SU-DHL-6 (cell line): ENCODE results near the gene NSMCE1.

Source experiments
- H2AFZ ChIP-seq: fragments of 200-600 bp; sonication (generic); 2 replicates; pipeline ENCODE4 v1.6.1; 2014; ENCODE audit warnings: low read depth, mild to moderate bottlenecking, moderate library complexity, mixed read lengths, antibody characterized with exemption, low read length; ENCODE audit not compliant: severe bottlenecking
- H3F3A ChIP-seq: fragments of 200-600 bp; shearing (Covaris generic); 2 replicates; pipeline ENCODE4 v1.6.0; 2016; ENCODE audit warnings: antibody characterized with exemption, mild to moderate bottlenecking; ENCODE audit not compliant: insufficient read depth
- H3K27ac ChIP-seq: fragments of 200-600 bp; sonication (generic); 2 replicates; pipeline ENCODE4 v1.5.1; 2016; ENCODE audit warnings: low read depth, mild to moderate bottlenecking, low read length, moderate library complexity, mixed read lengths
- H3K27me3 ChIP-seq: fragments of 200-600 bp; sonication (generic), shearing (Covaris generic); 2 replicates; pipeline ENCODE4 v1.6.0; 2014; ENCODE audit warnings: mild to moderate bottlenecking, low read length
- H3K36me3 ChIP-seq: fragments of 200-600 bp; sonication (generic); 2 replicates; pipeline ENCODE4 v1.6.1; 2014; ENCODE audit warnings: mild to moderate bottlenecking, low read length, mixed read lengths
- H3K4me2 ChIP-seq: fragments of 300-600, 200-600 bp; shearing (Covaris generic), sonication (generic); 2 replicates; pipeline ENCODE4 v1.6.0; 2014; ENCODE audit warnings: low read length, low read depth, mild to moderate bottlenecking; ENCODE audit not compliant: poor library complexity, severe bottlenecking
- H3K4me3 ChIP-seq: fragments of 200-600 bp; sonication (generic); 2 replicates; pipeline ENCODE4 v1.5.1; 2014; ENCODE audit warnings: antibody characterized with exemption, low read length, mild to moderate bottlenecking, mixed read lengths; ENCODE audit not compliant: insufficient read depth, poor library complexity, severe bottlenecking
- H3K79me2 ChIP-seq: fragments of 200-600 bp; sonication (generic); 2 replicates; pipeline ENCODE4 v1.6.1; 2014; ENCODE audit warnings: mild to moderate bottlenecking, low read length, moderate library complexity; ENCODE audit not compliant: insufficient read depth
- H3K9ac ChIP-seq: fragments of 200-600 bp; sonication (generic); 2 replicates; pipeline ENCODE4 v1.7.0; 2014; ENCODE audit warnings: mild to moderate bottlenecking, low read length
- H3K9me2 ChIP-seq: fragments of 200-600 bp; sonication (generic); replicated peaks from 2 replicates; pipeline ENCODE4 v1.6.1; 2014; ENCODE audit warnings: low read length; ENCODE audit not compliant: insufficient read depth
- H3K9me3 ChIP-seq: fragments of 200-600 bp; sonication (generic); 2 replicates; pipeline ENCODE4 v1.6.1; 2014; ENCODE audit warnings: low read length, mixed read lengths; ENCODE audit not compliant: insufficient read depth
- H4K20me1 ChIP-seq: fragments of 200-600 bp; sonication (generic); 2 replicates; pipeline ENCODE4 v1.6.1; 2014; ENCODE audit warnings: low read depth, mild to moderate bottlenecking, antibody characterized with exemption, low read length, moderate library complexity, mixed read lengths
- EZH2phosphoT487 ChIP-seq: fragments of 200-600 bp; sonication (generic), shearing (Covaris generic); conservative IDR thresholded peaks from 2 replicates; pipeline ENCODE4 v1.6.1; 2018; ENCODE audit warnings: mild to moderate bottlenecking, antibody characterized with exemption, low read length, moderate library complexity, mixed read lengths
- TF ChIP-seq, protein P1 (sequence below): fragments of 200-600 bp; sonication (generic); IDR thresholded peaks from one replicate; pipeline ENCODE4 v1.5.1; 2017; ENCODE audit warnings: antibody characterized with exemption, mild to moderate bottlenecking, low read length, moderate library complexity; ENCODE audit not compliant: insufficient read depth, poor library complexity, severe bottlenecking

Gene NSMCE1

GRCh38 chr16:27234171-27234570 is 34.4 kb downstream of the NSMCE1 start:
- TF ChIP-seq EZH2phosphoT487, result no peak
- TF ChIP-seq, protein P1, sequence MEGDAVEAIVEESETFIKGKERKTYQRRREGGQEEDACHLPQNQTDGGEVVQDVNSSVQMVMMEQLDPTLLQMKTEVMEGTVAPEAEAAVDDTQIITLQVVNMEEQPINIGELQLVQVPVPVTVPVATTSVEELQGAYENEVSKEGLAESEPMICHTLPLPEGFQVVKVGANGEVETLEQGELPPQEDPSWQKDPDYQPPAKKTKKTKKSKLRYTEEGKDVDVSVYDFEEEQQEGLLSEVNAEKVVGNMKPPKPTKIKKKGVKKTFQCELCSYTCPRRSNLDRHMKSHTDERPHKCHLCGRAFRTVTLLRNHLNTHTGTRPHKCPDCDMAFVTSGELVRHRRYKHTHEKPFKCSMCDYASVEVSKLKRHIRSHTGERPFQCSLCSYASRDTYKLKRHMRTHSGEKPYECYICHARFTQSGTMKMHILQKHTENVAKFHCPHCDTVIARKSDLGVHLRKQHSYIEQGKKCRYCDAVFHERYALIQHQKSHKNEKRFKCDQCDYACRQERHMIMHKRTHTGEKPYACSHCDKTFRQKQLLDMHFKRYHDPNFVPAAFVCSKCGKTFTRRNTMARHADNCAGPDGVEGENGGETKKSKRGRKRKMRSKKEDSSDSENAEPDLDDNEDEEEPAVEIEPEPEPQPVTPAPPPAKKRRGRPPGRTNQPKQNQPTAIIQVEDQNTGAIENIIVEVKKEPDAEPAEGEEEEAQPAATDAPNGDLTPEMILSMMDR, result no peak
- H3K36me3 ChIP-seq, result no peaks in the 10 kb centered on the region
- H3K4me2 ChIP-seq, result no peak overlapping the region

GRCh38 chr16:27233731-27234130 is 34.8 kb downstream of the NSMCE1 start:
- Histone ChIP-seq H4K20me1 (no peaks in the 10 kb centered on the region), H3K9me2 (no peaks in the 10 kb centered on the region), H3K9ac (peak overlapping the region; percentile 32; the same call in 1 of the 2 replicates), H3K9me3 (no peaks in the 10 kb centered on the region), H3K4me3 (no peak overlapping the region), H2AFZ (no peak overlapping the region), H3K27ac (peak overlapping the region; percentile 70), H3K4me2 (peak overlapping the region; percentile 39), H3K27me3 (no peaks in the 10 kb centered on the region), H3F3A (peaks cover 29% of the 10 kb centered on the region), H3K79me2 (no peaks in the 10 kb centered on the region), H3K36me3 (no peaks in the 10 kb centered on the region)
- TF ChIP-seq, protein P1, result no peak
- no peak for TF ChIP-seq EZH2phosphoT487

More at GRCh38 chr16:27234171-27234570, 34.4 kb downstream of the NSMCE1 start:
- Histone ChIP-seq H2AFZ (no peak overlapping the region), H3K27me3 (no peaks in the 10 kb centered on the region), H3K27ac (no peak overlapping the region), H3K9ac (no peak overlapping the region), H3K4me3 (no peak overlapping the region), H3K9me3 (no peaks in the 10 kb centered on the region), H3F3A (peaks cover 29% of the 10 kb centered on the region), H3K79me2 (no peaks in the 10 kb centered on the region), H4K20me1 (no peaks in the 10 kb centered on the region), H3K9me2 (no peaks in the 10 kb centered on the region)

DNA sequence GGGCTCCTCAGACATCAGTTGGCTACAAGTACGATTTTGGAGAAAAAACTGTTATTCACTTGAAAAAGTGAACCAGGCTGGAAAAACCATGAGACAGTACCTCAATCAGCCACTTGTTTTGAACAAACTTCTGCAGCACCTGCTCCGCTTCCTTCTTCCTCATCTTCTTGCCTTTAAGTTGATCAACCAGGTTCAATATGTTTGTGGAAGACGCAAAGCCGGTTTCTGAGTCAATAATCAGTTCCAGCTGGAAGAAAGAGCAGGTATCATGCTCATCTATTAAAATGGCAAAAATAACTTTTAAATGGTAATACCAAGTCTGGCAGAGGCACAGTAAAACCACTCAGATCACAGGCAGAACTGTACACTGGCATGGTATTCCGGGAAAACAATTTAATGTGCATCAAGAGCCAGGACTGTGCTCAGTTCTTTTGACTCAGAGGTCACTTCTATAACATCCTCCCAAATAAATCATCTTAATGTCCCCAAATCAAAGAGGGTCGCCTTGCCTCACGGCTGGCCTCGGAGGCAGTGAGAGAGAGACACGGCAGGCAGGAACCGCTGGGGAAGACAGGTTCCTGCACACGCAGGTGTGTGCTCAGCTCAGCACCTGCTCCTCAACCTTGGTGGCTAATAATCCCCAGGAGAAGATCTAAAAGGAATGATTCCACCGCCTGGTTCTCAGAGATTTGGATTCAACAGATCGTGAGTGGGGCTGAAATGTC is 35.5 kb downstream of the NSMCE1 start:
- no peaks in the 10 kb centered on the region for H3K9me2 ChIP-seq
- peak overlapping the region; percentile 39 for H3K4me2 ChIP-seq
- H3K9me3 ChIP-seq, result no peaks in the 10 kb centered on the region
- H2AFZ ChIP-seq, result no peak overlapping the region
- TF ChIP-seq, protein P1, result no peak
- no peak for TF ChIP-seq EZH2phosphoT487
- H4K20me1 ChIP-seq, result no peaks in the 10 kb centered on the region
- H3F3A ChIP-seq, result peaks cover 23% of the 10 kb centered on the region
- H3K79me2 ChIP-seq, result no peaks in the 10 kb centered on the region
- no peaks in the 10 kb centered on the region for H3K27me3 ChIP-seq
- H3K4me3 ChIP-seq, result no peak overlapping the region
- H3K9ac ChIP-seq, result peak overlapping the region; percentile 32; the same call in 1 of the 2 replicates
- H3K27ac ChIP-seq, result peak overlapping the region; percentile 70
- H3K36me3 ChIP-seq, result no peaks in the 10 kb centered on the region
